ENCODE results near the gene ANKS1A.

ANKS1A gene

GRCh38 chr6:35068644-35069043 is 179.6 kb downstream of the ANKS1A start:
- H4K91ac ChIP-seq (ENCODE audit: low read depth, low read length): no peak overlapping the region
- H2BK120ac ChIP-seq (ENCODE audit: insufficient read depth, low read length, poor library complexity): no peak overlapping the region
- no peak overlapping the region for H3K4me2 ChIP-seq (ENCODE audit: low read length)
- H3K4me1 ChIP-seq (ENCODE audit: control insufficient read depth in 1 of 2, insufficient read depth in 2 of 2, low read length in 2 of 2): peaks cover 16 to 21% of the 10 kb centered on the region in 2 experiments
- H3K27ac ChIP-seq (ENCODE audit: low read depth, low read length): no peak overlapping the region
- H3K9me3 ChIP-seq (ENCODE audit: insufficient read depth, low read depth, low read length): no peaks in the 10 kb centered on the region
- H3K9ac ChIP-seq (ENCODE audit: low read length): no peak overlapping the region
- peaks cover 76 to 84% of the 10 kb centered on the region in 2 experiments for H3K36me3 ChIP-seq (ENCODE audit: control insufficient read depth in 1 of 2, insufficient read depth in 2 of 2, low read length in 2 of 2)
- H3K18ac ChIP-seq (ENCODE audit: low read length): no peak overlapping the region
- no peak overlapping the region for H3K23ac ChIP-seq (ENCODE audit: low read length)
- H3K4me3 ChIP-seq (ENCODE audit: low read depth, low read length): no peak overlapping the region
- no peak overlapping the region for H3K4ac ChIP-seq (ENCODE audit: low read depth, low read length)
- H3K14ac ChIP-seq (ENCODE audit: low read length): no peak overlapping the region
- no CpG with 5 or more reads among the region's 7 CpGs for WGBS (ENCODE audit: extremely low coverage, insufficient coverage, insufficient read length)
- no peak overlapping the region for H2AK5ac ChIP-seq (ENCODE audit: low read length)
- H2BK5ac ChIP-seq (ENCODE audit: low read depth, low read length, poor library complexity): no peak overlapping the region
- no peaks in the 10 kb centered on the region for H3K27me3 ChIP-seq (ENCODE audit: insufficient read depth, low read length)
- H3K79me1 ChIP-seq (ENCODE audit: low read length): peaks cover 4% of the 10 kb centered on the region
- no peak overlapping the region for H2AFZ ChIP-seq (ENCODE audit: insufficient read depth, low read length, poor library complexity)
- H4K12ac ChIP-seq (ENCODE audit: low read depth, low read length): no peak overlapping the region
- no peak overlapping the region for H4K8ac ChIP-seq (ENCODE audit: low read depth, low read length)
- peaks cover 1% of the 10 kb centered on the region for H3K79me2 ChIP-seq (ENCODE audit: control insufficient read depth, insufficient read depth, low read length, poor library complexity)
- no peak overlapping the region for H2BK12ac ChIP-seq (ENCODE audit: low read length)
- no peak for DNase-seq

GRCh38 chr6:35069262-35069661 is 180.2 kb downstream of the ANKS1A start:
- Histone ChIP-seq H2BK120ac (ENCODE audit: insufficient read depth, low read length, poor library complexity) (no peak overlapping the region), H3K27me3 (ENCODE audit: insufficient read depth, low read length) (no peaks in the 10 kb centered on the region), H3K18ac (ENCODE audit: low read length) (no peak overlapping the region), H3K27ac (ENCODE audit: low read depth, low read length) (no peak overlapping the region), H3K36me3 (ENCODE audit: control insufficient read depth in 1 of 2, insufficient read depth in 2 of 2, low read length in 2 of 2) (peaks cover 76 to 84% of the 10 kb centered on the region in 2 experiments), H3K9me3 (ENCODE audit: insufficient read depth, low read depth, low read length) (no peaks in the 10 kb centered on the region), H2BK12ac (ENCODE audit: low read length) (no peak overlapping the region), H4K8ac (ENCODE audit: low read depth, low read length) (no peak overlapping the region), H3K9ac (ENCODE audit: low read length) (no peak overlapping the region), H4K91ac (ENCODE audit: low read depth, low read length) (no peak overlapping the region), H4K12ac (ENCODE audit: low read depth, low read length) (no peak overlapping the region), H3K79me2 (ENCODE audit: control insufficient read depth, insufficient read depth, low read length, poor library complexity) (peaks cover 1% of the 10 kb centered on the region), H2AK5ac (ENCODE audit: low read length) (no peak overlapping the region), H3K4me3 (ENCODE audit: low read depth, low read length) (no peak overlapping the region), H2BK5ac (ENCODE audit: low read depth, low read length, poor library complexity) (no peak overlapping the region), H2AFZ (ENCODE audit: insufficient read depth, low read length, poor library complexity) (no peak overlapping the region), H3K79me1 (ENCODE audit: low read length) (peaks cover 4% of the 10 kb centered on the region), H3K14ac (ENCODE audit: low read length) (no peak overlapping the region), H3K4ac (ENCODE audit: low read depth, low read length) (no peak overlapping the region), H3K23ac (ENCODE audit: low read length) (no peak overlapping the region), H3K4me1 (ENCODE audit: control insufficient read depth in 1 of 2, insufficient read depth in 2 of 2, low read length in 2 of 2) (peaks cover 16 to 23% of the 10 kb centered on the region in 2 experiments), H3K4me2 (ENCODE audit: low read length) (no peak overlapping the region)
- DNase-seq: no peak
- no CpG with 5 or more reads among the region's 2 CpGs for WGBS (ENCODE audit: extremely low coverage, insufficient coverage, insufficient read length)

GRCh38 chr6:35070111-35070510 is 181.1 kb downstream of the ANKS1A start:
- no CpG with 5 or more reads among the region's 2 CpGs for WGBS (ENCODE audit: extremely low coverage, insufficient coverage, insufficient read length)
- Histone ChIP-seq H3K36me3 (ENCODE audit: control insufficient read depth in 1 of 2, insufficient read depth in 2 of 2, low read length in 2 of 2) (peaks cover 76 to 83% of the 10 kb centered on the region in 2 experiments), H2AFZ (ENCODE audit: insufficient read depth, low read length, poor library complexity) (no peak overlapping the region), H3K27ac (ENCODE audit: low read depth, low read length) (no peak overlapping the region), H3K9me3 (ENCODE audit: insufficient read depth, low read depth, low read length) (peaks cover 2% of the 10 kb centered on the region), H4K12ac (ENCODE audit: low read depth, low read length) (no peak overlapping the region), H3K9ac (ENCODE audit: low read length) (no peak overlapping the region), H3K18ac (ENCODE audit: low read length) (no peak overlapping the region), H3K14ac (ENCODE audit: low read length) (no peak overlapping the region), H3K4me2 (ENCODE audit: low read length) (no peak overlapping the region), H4K8ac (ENCODE audit: low read depth, low read length) (no peak overlapping the region), H3K4me3 (ENCODE audit: low read depth, low read length) (no peak overlapping the region), H2AK5ac (ENCODE audit: low read length) (no peak overlapping the region), H2BK5ac (ENCODE audit: low read depth, low read length, poor library complexity) (no peak overlapping the region), H3K27me3 (ENCODE audit: insufficient read depth, low read length) (no peaks in the 10 kb centered on the region), H4K91ac (ENCODE audit: low read depth, low read length) (no peak overlapping the region), H3K23ac (ENCODE audit: low read length) (no peak overlapping the region), H3K4ac (ENCODE audit: low read depth, low read length) (no peak overlapping the region), H3K79me1 (ENCODE audit: low read length) (peaks cover 4% of the 10 kb centered on the region), H3K4me1 (ENCODE audit: control insufficient read depth in 1 of 2, insufficient read depth in 2 of 2, low read length in 2 of 2) (peaks cover 16 to 23% of the 10 kb centered on the region in 2 experiments), H3K79me2 (ENCODE audit: control insufficient read depth, insufficient read depth, low read length, poor library complexity) (peaks cover 1% of the 10 kb centered on the region), H2BK12ac (ENCODE audit: low read length) (no peak overlapping the region), H2BK120ac (ENCODE audit: insufficient read depth, low read length, poor library complexity) (no peak overlapping the region)
- no peak for DNase-seq

- Histone ChIP-seq H3K4me2 (ENCODE audit: low read length) (no peak overlapping the region), H3K14ac (ENCODE audit: low read length) (no peak overlapping the region), H2BK5ac (ENCODE audit: low read depth, low read length, poor library complexity) (no peak overlapping the region), H3K27me3 (ENCODE audit: insufficient read depth, low read length) (no peaks in the 10 kb centered on the region), H3K4ac (ENCODE audit: low read depth, low read length) (no peak overlapping the region), H3K23ac (ENCODE audit: low read length) (no peak overlapping the region), H3K9ac (ENCODE audit: low read length) (no peak overlapping the region), H3K18ac (ENCODE audit: low read length) (no peak overlapping the region), H4K12ac (ENCODE audit: low read depth, low read length) (no peak overlapping the region), H3K9me3 (ENCODE audit: insufficient read depth, low read depth, low read length) (peaks cover 2% of the 10 kb centered on the region), H3K79me1 (ENCODE audit: low read length) (peaks cover 4% of the 10 kb centered on the region), H2AK5ac (ENCODE audit: low read length) (no peak overlapping the region), H3K27ac (ENCODE audit: low read depth, low read length) (peak overlapping the region; percentile 30), H4K8ac (ENCODE audit: low read depth, low read length) (no peak overlapping the region), H3K4me1 (ENCODE audit: control insufficient read depth in 1 of 2, insufficient read depth in 2 of 2, low read length in 2 of 2) (peaks cover 11 to 23% of the 10 kb centered on the region in 2 experiments), H2BK12ac (ENCODE audit: low read length) (no peak overlapping the region), H2BK120ac (ENCODE audit: insufficient read depth, low read length, poor library complexity) (no peak overlapping the region), H3K36me3 (ENCODE audit: control insufficient read depth in 1 of 2, insufficient read depth in 2 of 2, low read length in 2 of 2) (peaks cover 73 to 78% of the 10 kb centered on the region in 2 experiments), H3K4me3 (ENCODE audit: low read depth, low read length) (no peak overlapping the region), H3K79me2 (ENCODE audit: control insufficient read depth, insufficient read depth, low read length, poor library complexity) (peaks cover 1% of the 10 kb centered on the region), H2AFZ (ENCODE audit: insufficient read depth, low read length, poor library complexity) (no peak overlapping the region), H4K91ac (ENCODE audit: low read depth, low read length) (no peak overlapping the region)
- WGBS (ENCODE audit: extremely low coverage, insufficient coverage, insufficient read length): no CpG with 5 or more reads among the region's 12 CpGs
- DNase-seq: no peak
These were observed 182.4 kb downstream of the ANKS1A start for GRCh38 chr6:35071347-35071994.

All from trophoblast cell (in vitro differentiated cells and primary cell).